Body of pancreas (tissue), 4 donors: ENCODE measurements around the gene CRYBG3. TPM values are rescaled to one million over a fixed set of nuclear protein-coding genes. Genes with fewer than 3 reads are reported as not detected.

Experiments used
- ATAC-seq: fragments of 150-250 bp; one replicate; pipeline ENCODE4 v1.9.1; 2016
- DNase-seq, 4 donors: peaks; one replicate each; pipeline ENCODE4 v3.0.0-alpha.2; 2019
- H3K27ac ChIP-seq, 4 donors: fragments of 200-600 bp; sonication (generic); 1 replicate in 3 of 4; 2 replicates in 1 of 4; pipeline versions ENCODE4 v1.5.1 to v1.6.1; 2016 to 2019; ENCODE audit warnings: mild to moderate bottlenecking in 1 of 4, mixed read lengths in 1 of 4, moderate library complexity in 1 of 4
- H3K27me3 ChIP-seq, 2 donors: fragments of 200-600 bp; sonication (generic); one replicate each; pipeline ENCODE4 v1.6.0; 2016; ENCODE audit warnings: mild to moderate bottlenecking in 1 of 2
- H3K36me3 ChIP-seq, 2 donors: fragments of 200-600 bp; sonication (generic); replicated peaks in 1 of 2; 2 replicates each; pipeline ENCODE4 v1.5.1; 2016; ENCODE audit warnings: low read depth in 2 of 2; ENCODE audit not compliant: insufficient read depth in 1 of 2
- H3K4me1 ChIP-seq: fragments of 200-600 bp; sonication (generic); one replicate; pipeline ENCODE4 v1.6.0; 2016
- H3K4me3 ChIP-seq, 2 donors: fragments of 200-600 bp; sonication (generic); 1 replicate in 1 of 2; 2 replicates in 1 of 2; pipeline ENCODE4 v1.5.1; 2016 to 2019
- H3K9me3 ChIP-seq, 3 donors: fragments of 200-600 bp; sonication (generic); 1 replicate in 2 of 3; 2 replicates in 1 of 3; pipeline ENCODE4 v1.5.1; 2016
- CTCF ChIP-seq, 7 experiments: fragments of 450-650 bp in 4 of 7; fragments of 200-600 bp in 3 of 7; sonication (generic) in 3 of 7; IDR thresholded peaks; one replicate each; pipeline ENCODE4 v1.5.1; 2016 to 2019; ENCODE audit warnings: antibody characterized with exemption in 7 of 7
- POLR2A ChIP-seq, 3 donors: fragments of 450-650 bp; IDR thresholded peaks; one replicate each; pipeline ENCODE4 v1.6.1; 2016; ENCODE audit warnings: antibody characterized with exemption in 3 of 3, mild to moderate bottlenecking in 2 of 3
- WGBS, 2 donors: methylation state at CpG; one replicate each; pipeline ENCODE4 v1.1.5; 2017; 5-methylcytosine and 5-hydroxymethylcytosine counted together
- intact Hi-C: fragments of 100-400 bp; cut with DNase I; formaldehyde crosslinking; loops from one replicate; pipeline ENCODE4 v1.15.1; 2023
- total RNA-seq, 2 donors: library from RNA; depleted of rRNA; stranded (reverse); fragments of >200 nt; gene quantifications; one replicate each; pipeline ENCODE4 v1.1.0, GENCODE V29; 2016

The CRYBG3 gene
- total RNA-seq, 2 donors from 2014 or later, result 14.5 to 17.1 TPM

- DNase-seq, result no peak
- H3K4me3 ChIP-seq, result no peak overlapping the region
- intact Hi-C loops, result no loop called here
- 79 to 83% methylated on average over 5 of the region's 5 CpGs for WGBS, 2 donors
- H3K36me3 ChIP-seq, result peaks cover 0 to 4% of the 10 kb centered on the region in 2 donors
- peak overlapping the region in 1 of 4 donors; percentile 49 for H3K27ac ChIP-seq
- TF ChIP-seq POLR2A (IDR thresholded peaks at IDR 0.05) (no peak), CTCF (IDR thresholded peaks at IDR 0.05) (no peak)
- H3K9me3 ChIP-seq, result no peaks in the 10 kb centered on the region
- peaks cover 27% of the 10 kb centered on the region for H3K4me1 ChIP-seq
- H3K27me3 ChIP-seq, result no peaks in the 10 kb centered on the region
- ATAC-seq, result no peak
Measured at GRCh38 chr3:97960551-97960950, 138.7 kb downstream of the CRYBG3 start.

- H3K27ac ChIP-seq, result peak overlapping the region in 2 of 4 donors; percentile 24 to 49
- H3K4me3 ChIP-seq, result no peak overlapping the region
- no peaks in the 10 kb centered on the region for H3K27me3 ChIP-seq
- TF ChIP-seq POLR2A (IDR thresholded peaks at IDR 0.05), result no peak
- ATAC-seq (peak; percentile 63), DNase-seq (no peak)
- H3K9me3 ChIP-seq, result no peaks in the 10 kb centered on the region
- peaks cover 27% of the 10 kb centered on the region for H3K4me1 ChIP-seq
- H3K36me3 ChIP-seq, result peaks cover 0 to 4% of the 10 kb centered on the region in 2 donors
- WGBS, 2 donors, result 49 to 55% methylated on average over 8 of the region's 8 CpGs
- intact Hi-C loops, result no loop called here
Measured at GRCh38 chr3:97960993-97961766, 139.4 kb downstream of the CRYBG3 start.

DNA sequence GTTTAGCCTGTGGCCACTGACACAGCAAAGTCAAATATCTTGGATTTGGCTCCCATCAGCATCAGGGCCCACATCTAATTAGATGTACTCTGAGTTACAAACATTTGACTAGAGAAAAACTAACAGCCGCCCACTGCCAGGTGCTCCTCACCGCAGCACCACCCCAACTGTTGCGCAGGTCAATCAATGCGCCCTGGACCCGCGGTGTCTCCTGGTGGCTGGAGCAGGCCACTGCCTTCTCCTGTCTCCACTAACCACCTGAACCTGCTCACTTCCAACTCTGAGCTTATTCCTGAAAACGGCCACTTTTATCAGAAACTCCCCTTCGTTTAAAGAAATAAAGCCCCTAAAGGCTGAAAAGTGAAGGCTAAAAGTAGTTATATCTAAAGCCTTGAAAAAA lies 146.2 kb downstream of the CRYBG3 start:
- ATAC-seq (no peak), DNase-seq (peak in 1 of 4 donors; percentile 22)
- TF ChIP-seq POLR2A (IDR thresholded peaks at IDR 0.05) (no peak), CTCF (IDR thresholded peaks at IDR 0.05) (no peak)
- H3K4me1 ChIP-seq, result peaks cover 44% of the 10 kb centered on the region
- no peaks in the 10 kb centered on the region for H3K9me3 ChIP-seq
- H3K27me3 ChIP-seq, result no peaks in the 10 kb centered on the region
- intact Hi-C loops, result no loop called here
- no peak overlapping the region for H3K4me3 ChIP-seq
- H3K36me3 ChIP-seq, result peaks cover 0 to 5% of the 10 kb centered on the region in 2 donors
- H3K27ac ChIP-seq, result no peak overlapping the region
- 85 to 92% methylated on average over 8 of the region's 8 CpGs for WGBS, 2 donors

GRCh38 chr3:97968376-97968775 lies 146.6 kb downstream of the CRYBG3 start:
- DNase-seq (no peak), ATAC-seq (no peak)
- 88 to 92% methylated on average over 1 of the region's 1 CpG for WGBS, 2 donors
- Histone ChIP-seq H3K9me3 (no peaks in the 10 kb centered on the region), H3K36me3 (peaks cover 0 to 5% of the 10 kb centered on the region in 2 donors), H3K27me3 (no peaks in the 10 kb centered on the region), H3K4me3 (no peak overlapping the region), H3K4me1 (peaks cover 42% of the 10 kb centered on the region), H3K27ac (no peak overlapping the region)
- intact Hi-C loops, result no loop called here
- TF ChIP-seq CTCF (IDR thresholded peaks at IDR 0.05) (no peak), POLR2A (IDR thresholded peaks at IDR 0.05) (no peak)

GRCh38 chr3:97969541-97969940 lies 147.7 kb downstream of the CRYBG3 start:
- H3K27me3 ChIP-seq, result no peaks in the 10 kb centered on the region
- ATAC-seq (no peak), DNase-seq (no peak)
- intact Hi-C loops, result no loop called here
- peaks cover 0 to 5% of the 10 kb centered on the region in 2 donors for H3K36me3 ChIP-seq
- no peaks in the 10 kb centered on the region for H3K9me3 ChIP-seq
- TF ChIP-seq POLR2A (IDR thresholded peaks at IDR 0.05) (no peak), CTCF (IDR thresholded peaks at IDR 0.05) (no peak)
- H3K4me3 ChIP-seq, result no peak overlapping the region
- peaks cover 31% of the 10 kb centered on the region for H3K4me1 ChIP-seq
- 65 to 81% methylated on average over 5 of the region's 5 CpGs for WGBS, 2 donors
- no peak overlapping the region for H3K27ac ChIP-seq
